ENCODE results near the gene EIF1B.
A peak's percentile ranks its signal among the peaks of the same experiment; 100 is the strongest.
"Not testable (repeated sequence)": the region's sequence is repeated elsewhere in the genome, so short reads cannot be mapped to it uniquely, and the experiment has no call there.

Gene EIF1B

GRCh38 chr3:40309418-40309924, at the start of gene EIF1B:
Gene EIF1B (plus strand): TSS chr3:40309707. CDS start chr3:40309942, 235 bp downstream.
- peak; percentile 98 for DNase-seq

- DNase-seq, result no peak
Measured at GRCh38 chr3:40262331-40262730, 47.2 kb upstream of the EIF1B start.

DNA sequence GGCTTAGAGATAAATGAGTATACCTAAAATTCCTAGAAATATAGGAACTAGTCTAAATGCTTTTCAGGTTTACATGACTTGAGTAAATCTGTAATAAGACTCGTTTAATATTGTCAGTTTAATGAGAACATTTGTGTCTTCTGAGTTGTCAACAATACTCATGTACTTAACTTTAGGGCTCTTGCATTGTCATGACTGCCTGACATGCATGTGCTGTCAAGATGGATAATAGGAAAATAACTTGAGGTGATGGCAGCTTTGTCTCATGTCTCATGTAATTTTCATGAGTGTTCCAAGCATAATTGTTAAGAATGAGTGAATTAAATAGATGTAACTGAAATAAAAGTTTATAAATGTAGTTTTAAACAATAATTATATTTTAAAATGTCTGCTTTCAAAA, 45.1 kb upstream of the EIF1B start:
- no peak for DNase-seq

DNA sequence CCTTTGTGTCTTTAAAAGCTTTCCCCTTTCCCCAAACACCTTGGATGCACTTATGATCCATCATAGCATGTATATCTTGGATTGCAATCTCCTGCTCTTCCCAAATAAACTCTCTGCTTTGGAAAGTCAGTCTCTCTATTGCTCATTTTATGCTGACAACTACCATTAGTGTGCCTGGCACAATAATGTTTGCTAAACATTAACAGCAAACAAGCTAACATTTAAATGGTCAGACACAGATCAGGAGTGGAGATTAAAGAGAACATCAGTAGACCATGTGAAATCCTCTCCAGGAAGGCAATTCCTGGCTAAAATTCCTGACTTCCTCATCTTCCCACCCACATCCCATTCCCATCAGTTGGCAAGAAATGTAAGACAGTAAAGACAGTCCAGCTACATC, 44.3 kb upstream of the EIF1B start:
- DNase-seq, result no peak

DNA sequence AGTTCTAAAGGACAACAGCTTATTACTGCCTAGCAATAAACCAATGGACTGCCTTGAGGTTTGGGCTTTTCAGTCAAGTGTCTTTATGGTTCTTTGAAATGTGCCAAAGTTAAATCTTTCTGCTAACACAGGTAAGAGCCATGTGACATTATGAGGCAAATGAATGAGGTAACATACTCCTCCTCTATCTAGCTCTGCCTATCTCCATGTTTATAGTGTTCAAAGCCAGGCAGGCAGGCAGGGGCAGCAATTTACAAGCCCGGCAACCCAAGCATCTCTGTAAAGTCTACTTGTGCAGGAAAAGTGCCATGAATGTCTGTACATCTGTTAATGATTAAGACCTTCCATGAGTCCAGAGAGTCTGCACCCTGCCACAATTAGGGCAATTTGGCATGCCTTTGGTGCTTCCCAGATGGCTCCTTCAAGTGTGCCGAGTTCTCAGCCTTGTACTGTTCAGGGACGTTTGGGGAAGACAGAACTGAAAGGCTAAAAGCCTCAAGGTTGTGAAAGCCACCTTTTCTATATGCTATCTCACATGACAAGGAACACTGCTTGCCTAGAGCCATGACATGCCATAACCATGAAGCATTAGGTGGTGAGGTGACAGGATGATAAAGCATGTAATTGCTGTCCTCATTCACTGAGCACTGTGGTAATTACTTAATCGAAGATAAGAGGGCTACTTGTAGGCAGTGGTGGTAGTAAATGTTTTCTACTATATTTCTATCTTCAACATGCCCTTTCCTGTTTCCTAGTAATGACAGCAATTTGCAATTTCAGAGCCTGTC, 41.4 kb upstream of the EIF1B start:
- no peak for DNase-seq

DNA sequence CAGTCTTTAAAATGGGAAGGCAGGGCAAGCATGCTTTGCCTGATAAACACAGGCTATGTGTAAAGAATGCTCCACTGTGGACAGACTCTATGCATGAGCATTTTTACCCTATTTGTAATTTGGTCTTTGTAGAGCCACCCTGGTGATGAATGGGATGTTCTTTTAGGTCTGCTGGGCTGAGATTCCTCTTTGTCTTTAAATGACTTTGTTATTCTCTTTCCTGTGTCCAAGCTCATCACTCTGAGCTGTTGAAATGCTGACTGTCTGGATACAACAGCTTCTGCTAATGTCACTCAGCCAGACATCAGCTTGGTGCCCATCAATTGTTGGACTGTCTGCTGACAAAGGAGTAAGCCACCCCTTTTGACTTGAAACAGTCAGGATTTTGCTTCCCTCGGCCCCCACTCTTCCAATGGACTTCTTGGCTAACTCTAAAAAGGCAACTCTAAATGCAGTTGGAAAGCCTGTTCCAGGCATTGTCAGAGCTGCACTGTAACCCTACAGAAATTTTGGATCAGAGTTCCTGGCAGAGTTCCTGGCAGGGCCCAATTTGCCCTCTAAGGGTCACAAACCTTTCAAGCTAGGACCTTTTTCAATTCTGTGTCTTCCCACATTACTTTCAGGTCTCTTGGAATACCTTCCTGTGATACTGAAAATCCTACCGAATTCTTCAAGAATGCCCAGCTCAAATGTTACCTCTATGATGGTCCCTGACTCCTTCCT, 40.5 kb upstream of the EIF1B start:
- no peak for DNase-seq

DNA sequence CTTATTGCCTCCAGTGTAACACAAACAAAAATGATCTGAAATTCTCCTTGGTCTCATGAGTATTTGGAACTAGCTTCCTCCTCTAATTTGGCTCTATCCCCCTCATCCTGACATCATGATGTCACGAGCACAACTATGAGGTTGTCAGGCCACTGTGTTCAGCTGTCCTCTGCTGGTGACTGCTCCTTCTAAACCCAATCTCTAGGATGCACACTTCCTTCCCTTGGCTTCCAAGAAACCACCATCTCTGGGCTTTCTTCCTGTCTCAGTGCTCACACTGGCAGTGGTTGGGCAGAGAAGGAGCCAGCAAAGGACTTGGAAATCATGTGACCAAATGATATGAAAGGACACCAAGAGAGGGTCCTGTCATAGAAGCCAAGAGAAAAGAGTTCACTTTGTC, 30.7 kb upstream of the EIF1B start:
- DNase-seq, result no peak

GRCh38 chr3:40281995-40282394, 27.5 kb upstream of the EIF1B start:
- no peak for DNase-seq

DNA sequence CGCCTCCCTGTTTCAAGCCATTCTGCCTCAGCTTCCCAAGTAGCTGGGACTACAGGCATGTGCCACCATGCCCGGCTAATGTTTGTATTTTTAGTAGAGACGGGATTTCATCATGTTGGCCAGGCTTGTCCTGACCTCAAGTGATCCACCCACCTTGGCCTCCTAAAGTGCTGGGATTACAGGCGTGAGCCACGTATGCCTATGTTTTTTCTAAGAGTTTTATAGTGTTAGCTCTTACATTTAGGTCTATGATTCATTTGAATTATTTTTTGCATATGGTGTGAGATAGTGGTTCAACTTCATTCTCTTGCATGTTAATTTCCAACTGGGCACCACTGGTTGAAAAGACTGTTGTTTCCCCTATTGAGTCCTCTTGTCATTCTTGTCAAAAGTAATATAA, 26.4 kb upstream of the EIF1B start:
- DNase-seq, result not testable (repeated sequence)

GRCh38 chr3:40287248-40287647, 22.3 kb upstream of the EIF1B start:
- DNase-seq, result no peak

- DNase-seq, result no peak
Measured at GRCh38 chr3:40290396-40290795, 19.1 kb upstream of the EIF1B start.

DNA sequence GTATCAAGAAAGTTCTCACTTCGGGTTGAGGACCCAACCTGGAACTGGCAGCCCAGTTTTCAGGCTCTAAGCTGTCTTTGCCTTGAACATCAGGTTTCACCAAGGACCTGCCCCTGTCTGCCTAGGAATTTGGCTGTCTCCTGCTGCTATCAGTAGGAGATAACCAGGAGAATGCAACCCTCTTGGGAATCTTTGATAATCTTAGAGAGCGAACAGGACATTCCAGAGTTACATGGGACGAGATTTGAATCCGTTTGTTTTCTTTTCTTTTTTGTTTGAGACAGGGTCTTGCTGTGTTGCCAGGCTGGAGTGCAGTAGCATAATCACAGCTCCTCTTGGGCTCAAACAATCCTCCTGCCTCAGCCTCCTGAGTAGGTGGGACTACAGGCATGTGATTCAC, 18.0 kb upstream of the EIF1B start:
- no peak for DNase-seq

DNA sequence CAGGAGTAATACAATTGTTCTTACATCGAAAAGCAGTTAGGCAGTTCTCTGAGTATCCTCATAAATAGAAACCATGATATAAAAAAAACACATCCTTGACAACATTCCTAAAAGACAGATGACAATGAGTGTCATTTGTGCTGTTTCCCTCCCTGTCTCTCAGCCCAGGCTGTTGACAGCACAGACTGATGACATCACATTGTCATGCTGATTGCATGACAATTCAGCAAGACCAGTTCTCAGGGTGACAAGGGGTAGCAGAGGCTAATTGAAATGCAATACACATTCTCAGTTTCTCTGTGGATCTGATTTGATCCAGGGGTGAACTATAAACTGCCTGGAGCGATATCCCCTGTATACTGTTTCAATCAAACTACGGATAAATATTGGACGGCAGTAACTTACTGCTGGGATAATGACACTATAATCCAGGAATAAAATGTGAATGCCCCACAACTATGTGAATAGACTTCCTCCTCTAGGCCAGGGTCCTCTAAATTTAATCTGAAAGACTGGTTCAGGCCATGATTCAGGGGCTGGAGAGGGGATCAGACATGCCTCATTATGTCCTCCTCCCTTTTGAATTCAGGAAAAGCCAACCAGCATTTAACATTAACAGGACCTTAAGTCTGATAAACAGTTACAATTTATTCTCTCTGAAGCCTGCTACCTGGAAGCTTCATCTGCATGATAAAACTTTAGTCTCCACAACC, 16.7 kb upstream of the EIF1B start:
- DNase-seq, result no peak

DNA sequence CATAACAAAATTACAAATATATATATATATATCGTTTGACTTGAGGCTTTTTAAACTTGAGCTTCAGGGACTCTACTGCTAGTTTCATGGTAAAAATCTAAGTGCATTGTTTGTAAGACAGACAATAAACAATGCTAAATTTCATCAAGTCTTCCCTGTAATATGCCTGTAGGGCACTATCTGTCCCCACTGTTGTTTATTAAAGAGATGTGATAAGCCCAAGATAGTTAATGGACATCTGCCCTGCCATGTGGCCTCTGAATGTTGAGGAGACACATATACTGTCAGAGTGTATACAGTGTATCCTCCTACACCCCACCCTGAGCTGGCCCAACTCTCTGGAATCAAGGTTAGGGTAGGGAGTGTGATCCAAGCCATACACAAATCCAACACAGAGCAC, 15.1 kb upstream of the EIF1B start:
- DNase-seq, result no peak

- no peak for DNase-seq
Measured at GRCh38 chr3:40298075-40298474, 11.4 kb upstream of the EIF1B start.

DNA sequence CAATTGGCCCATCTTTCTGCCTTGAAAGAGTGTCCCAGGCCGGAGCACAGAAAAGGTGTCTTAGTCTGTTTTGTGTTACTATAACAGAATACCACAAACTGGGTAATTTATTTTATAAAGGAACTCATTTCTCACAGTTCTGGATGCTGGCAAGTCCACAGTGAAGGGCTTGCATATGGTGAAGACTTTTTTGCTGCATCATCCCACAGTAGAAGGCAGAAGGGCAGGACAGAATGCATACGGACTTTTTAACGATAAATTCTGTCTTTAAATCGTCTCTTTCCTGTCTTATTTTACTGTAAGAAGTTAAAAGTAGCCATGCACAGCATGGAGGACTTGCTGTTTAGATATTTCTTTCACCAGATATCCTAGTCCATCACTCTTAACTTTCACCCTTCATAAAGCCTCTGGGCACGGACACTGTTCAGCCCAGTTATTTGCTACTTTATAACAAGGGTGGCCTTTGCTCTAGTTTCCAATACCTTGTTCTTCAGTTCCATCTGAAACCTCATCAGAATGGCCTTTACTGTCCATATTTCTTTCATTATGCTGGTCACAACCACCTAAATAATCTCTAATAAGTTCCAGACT, 10.3 kb upstream of the EIF1B start:
- DNase-seq, result no peak

DNA sequence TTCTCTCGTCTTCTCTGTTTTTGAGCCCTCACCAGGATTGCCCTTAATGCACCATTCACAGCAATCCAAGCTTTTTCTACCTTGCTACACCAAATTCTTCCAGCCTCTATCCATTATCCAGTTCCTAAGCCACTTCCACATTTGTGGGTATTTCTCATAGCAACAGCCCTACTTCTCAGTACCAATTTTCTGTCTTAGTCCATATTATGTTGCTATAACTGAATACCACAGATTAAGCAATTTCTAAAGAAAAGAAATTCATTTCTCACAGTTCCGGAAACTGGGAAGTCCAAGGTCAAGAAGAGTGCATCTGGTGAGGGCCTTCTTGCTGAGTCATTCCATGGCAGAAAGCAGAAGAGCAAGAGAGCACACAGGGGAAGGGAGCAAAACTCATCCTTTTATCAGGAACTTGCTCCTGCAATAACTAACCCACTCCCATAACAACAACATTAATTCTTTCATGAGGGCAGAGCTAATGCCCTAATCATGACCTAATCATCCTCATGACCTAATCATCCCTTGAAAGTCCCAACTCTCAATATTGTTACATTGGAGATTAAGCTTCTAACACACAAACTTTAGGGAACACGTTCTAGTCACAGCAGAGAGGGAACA, 9.7 kb upstream of the EIF1B start:
- DNase-seq, result no peak

DNA sequence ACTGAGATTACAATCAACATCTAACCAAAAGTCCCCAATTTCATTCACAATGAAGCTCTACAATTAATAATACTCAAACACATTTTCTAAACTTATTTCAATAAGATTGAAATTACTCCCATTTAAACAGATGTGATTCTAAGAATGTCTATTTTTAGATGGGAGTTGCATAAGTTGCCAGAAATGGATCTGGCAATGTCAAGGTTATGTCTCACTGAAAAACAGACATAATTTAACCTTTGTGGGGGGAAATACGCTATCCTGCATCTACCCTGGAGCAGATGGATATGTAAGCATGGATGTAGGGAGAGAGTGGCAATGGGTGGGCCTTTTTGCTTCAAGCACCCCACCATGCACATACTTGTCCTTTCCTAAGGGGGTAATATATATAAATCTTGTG, 6.7 kb upstream of the EIF1B start:
- no peak for DNase-seq

DNA sequence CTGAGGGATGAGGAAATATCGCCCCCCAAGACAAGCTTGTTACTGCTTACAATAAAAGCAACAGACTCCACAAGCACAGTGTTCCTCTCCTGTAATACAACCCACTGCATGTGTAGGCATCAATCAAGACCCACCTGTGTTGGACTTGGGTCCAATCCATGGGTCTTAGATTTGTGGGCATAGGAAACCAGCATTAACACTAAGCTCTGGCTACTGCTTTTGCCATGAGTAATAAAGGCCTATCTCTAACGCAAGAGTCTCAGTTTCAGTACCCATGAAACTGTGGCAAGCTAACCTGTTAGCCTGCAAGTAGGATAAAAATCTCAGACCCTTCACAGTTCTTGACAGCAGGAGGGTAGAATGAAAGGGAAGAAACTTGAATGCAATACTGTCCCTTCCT, 5.2 kb upstream of the EIF1B start:
- no peak for DNase-seq

- no peak for DNase-seq
Measured at GRCh38 chr3:40306336-40306735, 3.2 kb upstream of the EIF1B start.

DNA sequence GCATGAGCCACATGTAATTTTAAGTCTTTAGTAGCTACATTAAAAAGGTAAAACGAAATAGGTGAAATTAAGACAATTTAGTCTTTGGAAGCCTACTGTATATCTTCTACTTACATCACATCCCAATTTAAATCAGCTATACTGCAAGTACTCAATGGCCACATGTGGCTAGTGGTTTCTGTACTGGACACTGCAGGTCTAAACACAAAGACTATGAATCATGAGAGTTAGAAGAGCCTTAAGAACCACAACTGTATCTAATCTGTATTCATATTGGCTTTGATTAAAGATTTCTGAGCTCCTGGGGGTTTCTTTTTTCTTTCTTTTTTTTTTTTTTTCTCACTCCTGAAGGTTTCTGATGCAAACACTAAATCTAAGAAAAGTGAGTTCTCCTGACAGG, 2.3 kb upstream of the EIF1B start:
- DNase-seq, result no peak

- DNase-seq, result no peak
Measured at GRCh38 chr3:40308725-40309417, 636 bp upstream of the EIF1B start.

Data from T1000 (cell line).